Measurements from ENCODE around the gene FBXL17.

GRCh38 chr5:108064302-108064701, 317.6 kb downstream of the FBXL17 start:
- TF ChIP-seq CTCF (IDR thresholded peaks at IDR 0.05) (no peak), POLR2A (IDR thresholded peaks at IDR 0.05) (no peak)

Data from Peyer's patch (tissue), 4 donors.